ENCODE data around the gene P4HTM. TPM values are rescaled to one million over a fixed set of nuclear protein-coding genes. Genes with fewer than 3 reads are reported as not detected.

P4HTM gene
- total and polyA plus RNA-seq, 2 donors (not counting 1 experiment from before 2014, with no cell fraction given): 48.5 to 70.6 TPM

DNA sequence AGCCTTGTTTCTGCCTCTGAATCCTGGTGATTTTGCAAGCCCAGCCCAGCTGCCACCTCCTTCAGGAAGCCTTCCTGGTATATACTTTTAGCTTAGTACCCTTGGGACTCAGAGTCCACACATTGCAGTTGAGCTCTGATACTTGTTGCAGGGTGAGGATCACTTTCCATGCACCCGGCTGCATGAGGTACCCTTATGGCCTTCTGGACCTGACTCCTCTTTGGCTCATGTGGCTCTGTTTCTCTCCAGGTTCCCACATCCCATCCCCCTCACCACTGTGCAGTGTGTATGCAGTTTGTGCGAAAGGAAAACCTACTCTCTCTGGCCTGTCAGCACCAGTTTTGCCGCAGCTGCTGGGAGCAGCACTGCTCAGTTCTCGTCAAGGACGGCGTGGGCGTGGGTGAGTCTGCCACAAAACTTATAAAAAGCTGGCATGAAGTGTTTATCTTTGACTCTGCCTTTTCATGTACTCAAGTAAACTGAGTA, 23.1 kb upstream of the P4HTM start:
- Mint-ChIP-seq H3K27ac (no peak overlapping the region), H3K27me3 (no peaks in the 10 kb centered on the region), H3K4me1 (no peaks in the 10 kb centered on the region), H3K9me3 (ENCODE audit: insufficient read depth) (no peaks in the 10 kb centered on the region), H3K4me3 (no peak overlapping the region)
- WGBS (ENCODE audit: insufficient coverage): 100% methylated on average over 7 of the region's 7 CpGs
- Histone ChIP-seq H2AFZ (ENCODE audit: insufficient read depth, low read depth, low read length, poor library complexity, severe bottlenecking) (no peak overlapping the region), H3K27ac (ENCODE audit: low read length in 2 of 2) (no peak overlapping the region), H3K9ac (ENCODE audit: low read length) (no peak overlapping the region), H4K20me1 (ENCODE audit: control insufficient read depth, insufficient read depth, low read length, poor library complexity, severe bottlenecking) (no peaks in the 10 kb centered on the region), H3K27me3 (replicated peaks in 1 of 4; ENCODE audit: control extremely low read depth in 1 of 4, control insufficient read depth in 3 of 4, insufficient read depth in 4 of 4, low read length in 3 of 4) (no peaks in the 10 kb centered on the region), H3K4me3 (ENCODE audit: control extremely low read depth in 1 of 5, extremely low read depth in 1 of 5, insufficient read depth in 1 of 5, low read depth in 2 of 5, low read length in 4 of 5) (no peak overlapping the region), H3K4me2 (replicated peaks; ENCODE audit: low read depth, low read length, poor library complexity, severe bottlenecking) (no peak overlapping the region), H3K79me2 (ENCODE audit: control insufficient read depth, insufficient read depth, low read length) (no peaks in the 10 kb centered on the region), H3K4me1 (ENCODE audit: control insufficient read depth in 2 of 2, insufficient read depth in 2 of 2, low read length in 2 of 2) (no peaks in the 10 kb centered on the region), H3K9me3 (ENCODE audit: control extremely low read depth in 1 of 3, control insufficient read depth in 2 of 3, insufficient read depth in 1 of 3, low read length in 2 of 3) (no peaks in the 10 kb centered on the region), H3K36me3 (replicated peaks in 1 of 2; ENCODE audit: control extremely low read depth in 1 of 2, control insufficient read depth in 1 of 2, extremely low read depth in 1 of 2, insufficient read depth in 2 of 2, low read length in 1 of 2) (peaks cover 22 to 56% of the 10 kb centered on the region in 2 experiments)
- intact Hi-C loops (cut with micrococcal nuclease): no loop called here
- ATAC-seq (ENCODE audit: low read depth) (no peak), DNase-seq (no peak)
- CTCF ChIA-PET: no interaction called here
- POLR2A ChIA-PET: no interaction called here
- TF ChIP-seq, protein P1, sequence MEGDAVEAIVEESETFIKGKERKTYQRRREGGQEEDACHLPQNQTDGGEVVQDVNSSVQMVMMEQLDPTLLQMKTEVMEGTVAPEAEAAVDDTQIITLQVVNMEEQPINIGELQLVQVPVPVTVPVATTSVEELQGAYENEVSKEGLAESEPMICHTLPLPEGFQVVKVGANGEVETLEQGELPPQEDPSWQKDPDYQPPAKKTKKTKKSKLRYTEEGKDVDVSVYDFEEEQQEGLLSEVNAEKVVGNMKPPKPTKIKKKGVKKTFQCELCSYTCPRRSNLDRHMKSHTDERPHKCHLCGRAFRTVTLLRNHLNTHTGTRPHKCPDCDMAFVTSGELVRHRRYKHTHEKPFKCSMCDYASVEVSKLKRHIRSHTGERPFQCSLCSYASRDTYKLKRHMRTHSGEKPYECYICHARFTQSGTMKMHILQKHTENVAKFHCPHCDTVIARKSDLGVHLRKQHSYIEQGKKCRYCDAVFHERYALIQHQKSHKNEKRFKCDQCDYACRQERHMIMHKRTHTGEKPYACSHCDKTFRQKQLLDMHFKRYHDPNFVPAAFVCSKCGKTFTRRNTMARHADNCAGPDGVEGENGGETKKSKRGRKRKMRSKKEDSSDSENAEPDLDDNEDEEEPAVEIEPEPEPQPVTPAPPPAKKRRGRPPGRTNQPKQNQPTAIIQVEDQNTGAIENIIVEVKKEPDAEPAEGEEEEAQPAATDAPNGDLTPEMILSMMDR (IDR thresholded peaks at IDR 0.05): no peak
- no peak for TF ChIP-seq EZH2 (IDR thresholded peaks at IDR 0.05; ENCODE audit: borderline replicate concordance, insufficient read depth, low read depth, low read length, poor library complexity, severe bottlenecking)

DNA sequence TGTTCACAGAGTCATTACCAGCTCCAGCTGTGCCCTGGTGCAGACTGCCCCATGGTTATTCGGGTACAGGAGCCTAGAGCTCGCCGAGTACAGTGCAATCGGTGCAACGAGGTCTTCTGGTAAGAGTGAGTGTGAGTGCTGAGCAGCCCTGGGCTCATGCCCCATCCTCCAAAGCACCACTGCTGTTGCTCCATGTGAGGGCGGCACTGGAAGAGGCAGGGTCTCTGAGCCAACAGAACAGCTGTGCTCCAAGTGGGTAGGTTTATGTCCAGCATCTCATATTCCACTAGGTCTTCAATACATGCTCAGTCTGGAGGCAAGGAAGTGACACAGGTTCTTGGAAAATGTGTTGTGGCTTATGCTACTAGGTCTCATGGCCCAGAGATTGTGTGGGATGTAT, 19.5 kb upstream of the P4HTM start:
- H3K27me3 Mint-ChIP-seq: no peaks in the 10 kb centered on the region
- Histone ChIP-seq H3K4me3 (ENCODE audit: control extremely low read depth in 1 of 5, extremely low read depth in 1 of 5, insufficient read depth in 1 of 5, low read depth in 2 of 5, low read length in 4 of 5) (no peak overlapping the region), H3K27me3 (replicated peaks in 1 of 4; ENCODE audit: control extremely low read depth in 1 of 4, control insufficient read depth in 3 of 4, insufficient read depth in 4 of 4, low read length in 3 of 4) (no peaks in the 10 kb centered on the region), H3K27ac (ENCODE audit: low read length in 2 of 2) (no peak overlapping the region), H3K79me2 (ENCODE audit: control insufficient read depth, insufficient read depth, low read length) (no peaks in the 10 kb centered on the region), H3K9ac (ENCODE audit: low read length) (no peak overlapping the region), H3K9me3 (ENCODE audit: control extremely low read depth in 1 of 3, control insufficient read depth in 2 of 3, insufficient read depth in 1 of 3, low read length in 2 of 3) (no peaks in the 10 kb centered on the region), H4K20me1 (ENCODE audit: control insufficient read depth, insufficient read depth, low read length, poor library complexity, severe bottlenecking) (no peaks in the 10 kb centered on the region), H3K4me2 (replicated peaks; ENCODE audit: low read depth, low read length, poor library complexity, severe bottlenecking) (no peak overlapping the region), H2AFZ (ENCODE audit: insufficient read depth, low read depth, low read length, poor library complexity, severe bottlenecking) (no peak overlapping the region), H3K4me1 (ENCODE audit: control insufficient read depth in 2 of 2, insufficient read depth in 2 of 2, low read length in 2 of 2) (no peaks in the 10 kb centered on the region), H3K36me3 (replicated peaks in 1 of 2; ENCODE audit: control extremely low read depth in 1 of 2, control insufficient read depth in 1 of 2, extremely low read depth in 1 of 2, insufficient read depth in 2 of 2, low read length in 1 of 2) (peaks cover 18 to 80% of the 10 kb centered on the region in 2 experiments)
- DNase-seq: no peak
- no peak overlapping the region for H3K27ac Mint-ChIP-seq
- TF ChIP-seq, protein P1 (IDR thresholded peaks at IDR 0.05): no peak
- TF ChIP-seq EZH2 (IDR thresholded peaks at IDR 0.05; ENCODE audit: borderline replicate concordance, insufficient read depth, low read depth, low read length, poor library complexity, severe bottlenecking): no peak
- H3K9me3 Mint-ChIP-seq (ENCODE audit: insufficient read depth): no peaks in the 10 kb centered on the region
- 100% methylated on average over 1 of the region's 6 CpGs for WGBS (ENCODE audit: insufficient coverage)
- H3K4me1 Mint-ChIP-seq: no peaks in the 10 kb centered on the region
- ChIA-PET POLR2A (no interaction called here), CTCF (interaction anchor here (1.1 to 1.6 kb wide), 2 partner anchors 10 to 18 kb away, joined by 3 to 10 read pairs; no protein-coding TSS in a partner anchor)
- ATAC-seq (ENCODE audit: low read depth): no peak
- H3K4me3 Mint-ChIP-seq: no peak overlapping the region
- intact Hi-C loops (cut with micrococcal nuclease): no loop called here

Data from B cell (primary cell).